ENCODE measurements around the gene SRSF1. TPM values are rescaled to one million over a fixed set of nuclear protein-coding genes. Genes with fewer than 3 reads are reported as not detected.

Gene SRSF1
- polyA plus RNA-seq, 2 of the 4 experiments (the other 2 are of a cell fraction), result 364 to 490 TPM

GRCh38 chr17:57987581-57988300 lies 19.3 kb downstream of the SRSF1 start, which contains the start of gene VEZF1:
Gene VEZF1, minus strand, starts transcription at chr17:57988254. Its CDS starts 143 bp downstream, at chr17:57988111.
- no peak for FAIRE-seq
- peak; percentile 76 to 85 for DNase-seq (ENCODE audit: low read depth in 1 of 2, low spot score in 1 of 2)
- peaks cover 76% of the 10 kb centered on the region for H3K4me1 ChIP-seq
- TF ChIP-seq BCL3 (IDR thresholded peaks at IDR 0.05) (no peak; the same call in 2 of the 3 replicates), HOXA7 (CRISPR knock-in tag; IDR thresholded peaks at IDR 0.05) (no peak), PHF8 (IDR thresholded peaks at IDR 0.05; ENCODE audit: borderline replicate concordance, low read depth) (peak; percentile 71), TFCP2L1 (CRISPR knock-in tag; IDR thresholded peaks at IDR 0.05) (0 out of 2 replicates have a peak, but pooled peaks have one; percentile 61), E2F6 (IDR thresholded peaks at IDR 0.05; ENCODE audit: borderline replicate concordance, low read depth) (no peak), SMC3 (IDR thresholded peaks at IDR 0.05) (peak; percentile 23; the same call in 1 of the 3 replicates), MYC (IDR thresholded peaks at IDR 0.05; ENCODE audit: borderline replicate concordance, low read length) (0 out of 2 replicates have a peak, but pooled peaks have one; percentile 43), FOSL2 (IDR thresholded peaks at IDR 0.05) (no peak), FOSL2 (CRISPR knock-in tag; IDR thresholded peaks at IDR 0.05) (peak; percentile 25; the same call in 1 of the 2 replicates), POLR2A (IDR thresholded peaks at IDR 0.05; ENCODE audit: low read length) (peak; percentile 18; the same call in 1 of the 2 replicates), JUNB (IDR thresholded peaks at IDR 0.05) (no peak; the same call in 1 of the 2 replicates), RAD21 (conservative IDR thresholded peaks at IDR 0.05 in 1 of 2, IDR thresholded peaks at IDR 0.05 in 1 of 2) (0 out of 5 replicates have a peak, but pooled peaks of 1 of the 2 experiments have one; percentile 9), RFX5 (IDR thresholded peaks at IDR 0.05) (no peak), MAFK (IDR thresholded peaks at IDR 0.05; ENCODE audit: partially characterized antibody) (no peak), RARB (CRISPR knock-in tag; IDR thresholded peaks at IDR 0.05) (peak; percentile 46; the same call in 1 of the 2 replicates)
- TF ChIP-seq, protein P1, sequence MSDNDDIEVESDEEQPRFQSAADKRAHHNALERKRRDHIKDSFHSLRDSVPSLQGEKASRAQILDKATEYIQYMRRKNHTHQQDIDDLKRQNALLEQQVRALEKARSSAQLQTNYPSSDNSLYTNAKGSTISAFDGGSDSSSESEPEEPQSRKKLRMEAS (IDR thresholded peaks at IDR 0.05), result peak; percentile 69
- TF ChIP-seq, protein P2, sequence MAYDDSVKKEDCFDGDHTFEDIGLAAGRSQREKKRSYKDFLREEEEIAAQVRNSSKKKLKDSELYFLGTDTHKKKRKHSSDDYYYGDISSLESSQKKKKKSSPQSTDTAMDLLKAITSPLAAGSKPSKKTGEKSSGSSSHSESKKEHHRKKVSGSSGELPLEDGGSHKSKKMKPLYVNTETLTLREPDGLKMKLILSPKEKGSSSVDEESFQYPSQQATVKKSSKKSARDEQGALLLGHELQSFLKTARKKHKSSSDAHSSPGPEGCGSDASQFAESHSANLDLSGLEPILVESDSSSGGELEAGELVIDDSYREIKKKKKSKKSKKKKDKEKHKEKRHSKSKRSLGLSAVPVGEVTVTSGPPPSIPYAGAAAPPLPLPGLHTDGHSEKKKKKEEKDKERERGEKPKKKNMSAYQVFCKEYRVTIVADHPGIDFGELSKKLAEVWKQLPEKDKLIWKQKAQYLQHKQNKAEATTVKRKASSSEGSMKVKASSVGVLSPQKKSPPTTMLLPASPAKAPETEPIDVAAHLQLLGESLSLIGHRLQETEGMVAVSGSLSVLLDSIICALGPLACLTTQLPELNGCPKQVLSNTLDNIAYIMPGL (CRISPR knock-in tag; IDR thresholded peaks at IDR 0.05; ENCODE audit: borderline replicate concordance), result peak; percentile 20; the same call in 1 of the 2 replicates
- peak; percentile 65 to 70 for ATAC-seq
- WGBS (ENCODE audit: missing lambda C conversion rate), result 2% methylated on average over 20 of the region's 74 CpGs
- peak within 1 kb of the TSS; percentile 96 to 98 for H3K27ac ChIP-seq
- POLR2A ChIA-PET, result interaction anchor here (0.7 to 5.2 kb wide), 23 partner anchors 9 to 138 kb away, joined by 3 to 36 read pairs (median 6); partner anchors contain the start of genes CUEDC1, DYNLL2, MRPS23 and SRSF1
- no peaks in the 10 kb centered on the region for H3K9me3 ChIP-seq
- peak within 1 kb of the TSS; percentile 84 for H3K4me2 ChIP-seq
- H3K4me3 ChIP-seq, result peak within 1 kb of the TSS; percentile 77
- CTCF ChIA-PET, result interaction anchor here (1.3 to 26.3 kb wide), 15 partner anchors 11 to 154 kb away, joined by 3 to 1377 read pairs (median 17); partner anchors contain the start of genes CUEDC1 and MRPS23

- WGBS (ENCODE audit: missing lambda C conversion rate), result 2% methylated on average over 38 of the region's 38 CpGs
- ATAC-seq (peak; percentile 28 to 65; a peak in 5 of 6 replicates), DNase-seq (ENCODE audit: low read depth in 1 of 2, low spot score in 1 of 2) (peak; percentile 63 to 70), FAIRE-seq (peak; percentile 28)
- POLR2A ChIA-PET, result interaction anchor here (0.6 to 5.2 kb wide), 14 partner anchors 12 to 126 kb away, joined by 3 to 36 read pairs (median 5); partner anchors contain the start of genes CUEDC1 and SRSF1
- Histone ChIP-seq H3K27ac (peak overlapping the region; percentile 96 to 98), H3K4me3 (peak overlapping the region; percentile 77), H3K4me2 (peak overlapping the region; percentile 84), H3K4me1 (peaks cover 77% of the 10 kb centered on the region), H3K9me3 (no peaks in the 10 kb centered on the region)
- CTCF ChIA-PET, result interaction anchor here (0.7 to 3.6 kb wide), 20 partner anchors 9 to 744 kb away, joined by 3 to 55 read pairs (median 7); partner anchors contain the start of gene CUEDC1
- no peak for TF ChIP-seq NR3C1 (IDR thresholded peaks at IDR 0.05)
- peak; percentile 22; the same call in 1 of the 2 replicates for TF ChIP-seq GATA3 (IDR thresholded peaks at IDR 0.05; ENCODE audit: borderline replicate concordance)
- no peak for TF ChIP-seq USF2 (IDR thresholded peaks at IDR 0.05)
- no peak for TF ChIP-seq CEBPB (IDR thresholded peaks at IDR 0.05)
- no peak for TF ChIP-seq FOSB (CRISPR knock-in tag; IDR thresholded peaks at IDR 0.05)
- no peak for TF ChIP-seq RCOR1 (IDR thresholded peaks at IDR 0.05; ENCODE audit: low read depth, low read length)
- no peak for TF ChIP-seq HOXA7 (CRISPR knock-in tag; IDR thresholded peaks at IDR 0.05)
- TF ChIP-seq KDM1A (IDR thresholded peaks at IDR 0.05; ENCODE audit: low read depth), result no peak
- no peak for TF ChIP-seq PBX3 (IDR thresholded peaks at IDR 0.05)
- TF ChIP-seq CTCF (IDR thresholded peaks at IDR 0.05), result no peak
- no peak for TF ChIP-seq MAFK (IDR thresholded peaks at IDR 0.05; ENCODE audit: partially characterized antibody)
Measured at GRCh38 chr17:57986841-57987580, 20.0 kb downstream of the SRSF1 start.
